GM13976 (cell line): ENCODE measurements around the gene TMEM259.

Source experiments
- DNase-seq: peaks from one replicate; pipeline ENCODE4 v3.0.0; 2012; ENCODE audit warnings: low spot score
- CTCF ChIP-seq: IDR thresholded peaks from 2 replicates; pipeline ENCODE4 v1.5.1; 2012; ENCODE audit warnings: borderline replicate concordance, mild to moderate bottlenecking; ENCODE audit not compliant: insufficient read depth; ENCODE audit errors: extremely low read depth, missing control alignments, control extremely low read depth
- in situ Hi-C: fragments of 300-500 bp; cut with MboI; formaldehyde crosslinking; loops from one replicate; pipeline ENCODE4 v1.12.0; 2022; ENCODE audit warnings: low sequenced_read_pairs, mixed read lengths, inconsistent platforms; ENCODE audit not compliant: unreplicated experiment

TMEM259 gene

DNA sequence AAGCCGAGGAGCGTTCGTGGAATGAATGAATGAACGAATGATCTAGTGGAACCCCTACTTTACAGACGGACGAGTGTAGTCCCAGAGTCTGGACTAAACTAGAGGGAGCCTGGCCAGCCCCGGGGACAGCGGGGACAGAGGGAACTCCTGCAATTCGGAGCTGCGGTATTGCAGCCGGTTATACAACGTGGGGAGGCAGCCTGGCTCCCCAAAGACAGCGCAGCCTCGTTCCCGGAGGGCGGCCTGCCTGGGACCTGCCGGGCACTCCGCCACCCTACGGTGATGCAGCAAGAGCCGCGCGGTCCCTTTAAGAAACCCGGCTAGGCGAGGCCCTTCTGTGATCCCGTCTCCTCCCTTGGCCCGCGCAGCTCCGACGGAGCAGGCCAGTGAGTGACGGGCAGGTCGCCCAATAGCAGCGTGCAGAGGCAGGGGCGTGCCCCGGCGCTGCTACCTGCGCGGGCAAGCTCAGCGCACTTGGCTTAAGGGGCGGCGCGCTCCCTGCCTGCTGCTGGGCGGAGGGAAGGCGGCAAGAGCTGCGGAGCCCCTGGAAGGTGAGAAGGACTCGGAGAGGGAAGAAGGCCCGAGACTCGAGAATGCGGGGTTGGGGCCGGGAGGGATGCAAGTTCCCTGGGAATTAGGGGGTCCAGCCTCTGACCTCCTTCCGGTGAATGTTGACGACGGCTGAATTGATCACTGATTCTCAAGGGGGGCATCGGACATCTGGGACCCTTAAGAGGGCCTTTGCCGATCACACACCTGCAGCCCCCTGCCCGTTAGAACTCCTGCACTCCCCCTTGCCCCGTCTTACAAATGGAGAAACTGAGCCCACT lies 18.9 kb upstream of the TMEM259 start, which contains the start of gene ABCA7:
Gene ABCA7, plus strand, starts transcription at position 462 of the 830 bp plus-strand sequence. CDS start 1,255 bp downstream, outside the sequence.
- peak; percentile 97 for DNase-seq
- in situ Hi-C loops = no loop called here
- no peak for TF ChIP-seq CTCF

GRCh38 chr19:1038978-1039645 lies 18.2 kb upstream of the TMEM259 start:
- TF ChIP-seq CTCF = no peak
- in situ Hi-C loops = no loop called here
- DNase-seq = no peak

GRCh38 chr19:1037621-1038064 lies 16.7 kb upstream of the TMEM259 start:
- TF ChIP-seq CTCF = no peak
- DNase-seq = no peak
- in situ Hi-C loops = no loop called here

- in situ Hi-C loops = no loop called here
- DNase-seq = no peak
- peak; percentile 18 for TF ChIP-seq CTCF
Observed at GRCh38 chr19:1035998-1036621, 15.2 kb upstream of the TMEM259 start.

DNA sequence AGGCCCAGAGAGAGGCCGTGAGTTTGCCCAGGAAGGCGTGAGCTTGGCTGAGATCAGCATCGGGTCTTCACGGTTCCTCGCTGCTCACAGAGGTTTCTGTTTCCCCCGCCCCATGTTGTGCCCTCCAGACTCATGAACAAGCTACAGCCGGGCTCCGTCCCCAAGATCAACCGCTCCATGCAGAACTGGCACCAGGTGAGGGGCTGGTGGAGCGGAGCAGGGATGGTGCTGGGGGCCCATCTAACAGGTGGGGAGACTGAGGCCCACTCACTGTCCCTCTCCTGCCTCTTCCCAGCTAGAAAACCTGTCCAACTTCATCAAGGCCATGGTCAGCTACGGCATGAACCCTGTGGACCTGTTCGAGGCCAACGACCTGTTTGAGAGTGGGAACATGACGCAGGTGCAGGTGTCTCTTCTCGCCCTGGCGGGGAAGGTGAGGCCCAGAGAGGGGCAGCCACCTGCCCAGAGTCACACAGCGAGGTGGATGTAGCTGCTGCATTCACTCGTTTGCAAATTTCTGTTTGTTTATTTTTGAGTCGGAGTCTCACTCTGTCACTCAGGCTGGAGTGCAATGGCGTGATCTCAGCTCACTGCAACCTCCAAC lies 11.4 kb upstream of the TMEM259 start:
- DNase-seq = no peak
- TF ChIP-seq CTCF = no peak
- in situ Hi-C loops = no loop called here

DNA sequence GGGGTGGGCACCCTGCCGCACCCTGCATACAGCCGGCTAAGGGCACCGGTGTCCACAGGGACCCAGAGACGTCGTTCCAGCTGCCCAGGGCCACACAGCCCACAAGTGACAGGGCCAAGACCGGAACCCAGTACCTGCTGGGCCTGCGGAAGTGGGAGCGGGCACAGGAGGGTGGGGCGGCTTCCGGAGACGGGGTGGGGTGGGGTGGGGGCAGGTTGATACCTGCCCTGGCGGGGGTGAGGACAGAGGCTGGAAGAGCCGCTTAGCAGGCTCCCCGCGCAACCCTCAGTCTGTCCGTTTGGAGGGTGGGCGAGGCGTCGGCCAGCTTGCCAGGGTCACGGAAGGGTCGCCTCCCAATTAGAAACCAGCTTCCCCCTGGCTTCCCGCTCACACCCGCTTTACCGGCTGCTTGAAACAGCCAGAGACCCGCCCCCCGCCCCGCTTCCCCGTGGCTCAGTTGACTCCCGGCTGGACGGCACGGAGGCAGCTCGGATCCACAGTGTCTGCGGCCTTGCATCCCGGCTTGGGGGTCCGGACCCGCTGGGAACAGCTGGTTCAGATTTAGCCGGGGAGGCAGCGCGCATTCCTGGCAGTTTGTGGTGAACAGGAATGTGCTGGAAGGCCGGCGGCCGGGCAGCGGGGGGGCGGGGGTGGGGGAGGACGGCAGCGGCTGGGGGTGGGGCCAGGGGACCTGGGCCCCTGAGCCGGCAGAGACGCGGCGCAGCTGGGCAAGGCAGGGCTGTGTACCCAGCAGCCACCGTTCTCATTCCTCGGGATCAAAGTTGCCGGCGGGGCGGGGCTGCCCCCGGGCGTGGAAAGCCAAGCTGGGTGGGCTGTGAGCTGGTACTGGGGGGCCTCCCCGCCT lies 7.4 kb upstream of the TMEM259 start:
- peak; percentile 73 for DNase-seq
- no peak for TF ChIP-seq CTCF
- in situ Hi-C loops = no loop called here
